GM19025 (cell line): ENCODE results near the gene CHDH.

ENCODE experiments used
- ATAC-seq: cut with Tn5 transposase; IDR thresholded peaks from one replicate; pipeline ENCODE4 v1.9.1; 2021; ENCODE audit warnings: mild to moderate bottlenecking, low read depth, moderate library complexity; ENCODE audit not compliant: unreplicated experiment

The CHDH gene

DNA sequence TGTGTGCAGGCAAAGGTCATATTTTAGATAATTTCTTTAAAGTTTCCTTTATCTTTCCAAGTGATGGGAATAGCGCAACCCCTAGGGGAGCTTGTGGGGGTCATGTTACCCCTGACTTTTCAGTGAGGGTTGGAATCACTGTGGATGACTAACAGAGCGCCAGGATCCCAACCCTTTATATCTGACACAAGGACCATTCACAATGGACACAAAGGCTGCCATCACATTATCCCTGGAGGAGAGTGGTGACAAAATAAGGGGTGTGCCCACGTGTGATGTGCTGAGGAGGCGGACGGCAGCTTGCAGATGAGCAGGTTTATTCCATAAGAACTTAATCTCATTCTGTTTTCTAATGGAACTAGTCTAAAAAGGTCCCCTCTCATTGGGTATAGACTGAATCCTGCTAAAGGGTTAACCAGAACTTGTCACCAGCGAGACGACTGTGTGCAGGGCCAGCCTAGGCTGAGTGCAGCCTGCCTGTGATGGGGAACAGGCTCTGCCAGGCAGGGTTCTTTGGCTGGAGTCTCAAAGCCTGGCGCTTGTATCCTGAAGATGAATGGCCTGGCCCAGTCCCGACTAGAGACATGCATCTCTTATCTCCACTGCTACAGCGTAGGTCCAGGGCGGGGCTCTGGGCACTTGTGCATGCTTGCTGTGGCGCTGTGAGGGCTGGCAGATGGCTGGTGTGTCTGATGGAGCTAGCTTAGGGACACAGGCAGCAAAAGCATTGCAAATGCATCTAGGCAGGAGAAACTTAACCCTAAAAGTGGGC, 50.2 kb downstream of the CHDH start:
- ATAC-seq: no peak

DNA sequence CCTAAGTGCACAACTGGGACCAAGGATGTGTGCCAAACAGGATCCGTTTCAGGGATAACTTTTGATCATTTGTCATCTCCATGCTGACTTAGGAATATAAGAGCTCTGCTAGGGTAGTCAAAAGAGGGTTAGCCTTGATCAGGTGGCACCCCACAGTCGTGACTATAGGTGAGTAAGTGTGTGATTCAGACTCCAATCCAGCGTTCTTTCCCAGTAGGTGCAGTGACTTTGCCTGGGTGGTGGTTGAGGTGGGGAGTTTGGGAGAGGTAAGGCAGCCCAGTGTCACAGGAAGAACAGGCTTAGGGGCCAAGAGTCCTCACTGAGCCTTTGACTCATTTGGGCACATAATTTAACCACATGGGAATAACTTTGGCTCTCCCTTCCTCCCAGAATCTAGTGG, 51.0 kb downstream of the CHDH start:
- ATAC-seq: no peak

DNA sequence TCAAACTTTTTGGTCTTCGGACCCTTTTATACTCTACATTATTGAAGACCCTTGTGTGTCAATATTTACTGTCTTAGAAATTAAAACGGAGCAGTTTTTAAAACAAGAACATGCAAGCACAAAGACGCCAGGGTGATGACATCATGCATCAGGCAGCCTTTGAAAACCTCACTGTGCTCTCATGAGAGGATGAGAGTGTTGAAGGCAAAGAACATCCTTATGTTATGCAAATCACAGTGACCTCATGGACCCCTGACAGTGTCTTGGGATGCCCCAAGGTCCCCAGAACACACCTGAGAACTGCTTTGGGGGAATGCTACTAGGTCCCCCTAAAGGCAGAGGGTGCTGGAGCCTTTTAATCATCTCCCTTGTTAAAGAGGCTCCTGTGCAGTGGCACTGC, 51.6 kb downstream of the CHDH start:
- no peak for ATAC-seq

DNA sequence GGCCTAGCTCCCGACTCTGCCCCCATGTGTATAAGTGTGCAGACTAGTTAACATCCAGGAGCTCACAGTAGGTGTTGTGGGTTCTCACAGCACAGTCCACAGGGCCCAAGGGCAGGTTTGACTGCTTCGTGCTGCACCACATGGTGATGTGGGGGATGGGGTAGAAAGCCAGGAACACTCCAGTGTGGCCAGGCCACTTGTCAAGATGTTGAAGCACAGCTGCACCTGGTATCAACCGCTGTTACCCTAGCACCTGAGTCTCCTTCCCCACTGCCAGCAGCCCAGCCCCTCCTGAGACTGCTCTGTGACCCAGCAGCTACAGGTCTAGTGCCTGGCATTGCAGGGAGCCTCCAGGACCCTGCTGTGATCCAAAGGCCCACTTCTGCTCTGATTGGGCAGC, 53.4 kb downstream of the CHDH start:
- ATAC-seq: no peak

DNA sequence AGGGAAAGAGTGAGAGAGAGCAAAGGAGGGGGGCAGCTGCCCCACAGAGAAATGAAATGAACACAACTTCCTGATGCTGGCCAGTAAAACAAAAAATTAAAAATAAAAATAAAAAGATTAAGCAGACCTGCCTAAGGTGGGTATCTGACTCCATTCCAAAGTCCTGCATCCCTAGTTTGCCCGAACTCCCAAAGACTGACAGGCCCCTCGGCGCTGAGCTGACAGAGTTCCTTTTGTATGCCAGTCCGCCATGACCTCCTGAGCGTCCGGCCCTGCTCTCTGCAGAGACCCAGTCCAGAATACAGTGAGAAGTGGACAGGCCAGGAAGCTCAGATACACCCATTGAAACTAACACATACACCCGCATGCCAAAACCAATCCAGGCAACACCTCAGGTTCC, 54.9 kb downstream of the CHDH start:
- no peak for ATAC-seq

DNA sequence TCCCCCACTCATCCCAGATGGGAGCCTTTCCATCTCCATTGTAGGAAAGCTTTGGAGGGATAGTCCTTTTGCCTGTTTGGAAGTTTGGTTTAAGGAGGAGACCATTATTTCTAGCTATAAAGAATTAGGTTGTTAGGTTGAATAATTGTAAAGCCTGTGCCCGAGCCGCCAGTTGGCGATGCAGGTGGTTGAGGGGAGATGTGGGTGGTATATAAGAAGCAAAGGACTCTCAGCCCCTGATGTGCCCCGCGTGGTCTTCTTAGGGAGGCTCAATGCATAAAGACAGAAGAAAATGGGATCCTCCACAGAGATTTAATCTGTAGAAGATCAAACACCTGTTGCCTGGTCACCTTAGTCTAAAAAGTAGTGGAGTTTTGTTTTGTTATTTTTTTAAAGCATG, 55.7 kb downstream of the CHDH start:
- ATAC-seq: no peak

DNA sequence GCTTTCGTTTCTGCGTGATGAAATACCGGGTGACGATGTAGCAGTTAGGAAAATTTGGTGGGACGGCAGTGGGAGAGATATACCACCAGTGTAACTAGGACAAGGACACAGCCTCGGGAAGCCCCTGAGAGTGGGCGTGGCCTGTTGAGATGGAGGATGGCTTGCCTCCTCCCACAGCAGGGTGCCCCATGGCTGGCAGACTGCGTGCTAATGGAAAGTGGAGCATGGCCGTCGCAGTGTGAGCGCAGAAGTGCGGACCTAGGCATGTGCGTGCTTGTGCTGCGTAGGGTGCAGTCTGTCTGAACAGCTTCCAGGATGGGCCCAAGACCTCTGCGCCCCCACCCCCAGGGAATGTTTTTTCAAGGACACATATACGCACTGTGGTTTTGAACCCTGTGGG, 56.8 kb downstream of the CHDH start:
- ATAC-seq: no peak

DNA sequence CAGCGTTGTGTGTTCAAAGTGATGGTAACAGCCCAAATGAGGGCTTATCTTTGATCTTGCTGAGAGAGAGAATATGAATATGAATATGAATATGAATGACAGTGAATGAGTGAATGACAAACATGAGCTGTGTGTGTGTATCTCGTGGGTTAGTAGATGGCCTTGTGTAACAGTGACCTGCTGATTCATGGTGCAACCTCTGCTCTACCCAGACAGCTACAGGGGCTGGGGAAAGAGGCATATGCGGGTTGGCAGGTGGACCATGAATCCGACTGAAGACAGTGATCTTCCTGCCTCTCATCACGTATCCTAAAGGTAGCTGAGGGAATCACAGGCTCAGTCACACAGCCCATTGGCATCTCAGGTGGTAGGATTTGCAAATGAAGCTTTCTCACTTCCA, 58.2 kb downstream of the CHDH start:
- ATAC-seq: no peak

DNA sequence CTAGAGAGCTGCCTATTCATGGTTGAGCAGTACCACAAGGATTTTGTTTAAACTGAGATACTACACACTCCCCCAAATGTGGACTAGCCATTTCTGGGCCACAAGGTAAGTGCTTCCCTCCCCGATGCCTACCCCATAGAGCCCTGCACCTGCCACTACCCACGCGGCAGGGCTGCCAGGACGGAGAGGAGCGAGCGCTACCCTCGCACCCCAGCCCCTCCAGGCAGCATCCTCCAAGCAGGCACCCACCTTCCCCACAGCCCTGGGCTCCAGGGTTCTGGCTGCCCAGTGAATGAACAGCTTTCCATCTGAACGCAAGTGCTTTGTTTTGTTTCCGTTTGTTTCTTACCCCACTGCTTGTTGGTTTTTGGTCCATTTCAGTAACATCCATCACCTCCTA, 59.2 kb downstream of the CHDH start:
- ATAC-seq: no peak

DNA sequence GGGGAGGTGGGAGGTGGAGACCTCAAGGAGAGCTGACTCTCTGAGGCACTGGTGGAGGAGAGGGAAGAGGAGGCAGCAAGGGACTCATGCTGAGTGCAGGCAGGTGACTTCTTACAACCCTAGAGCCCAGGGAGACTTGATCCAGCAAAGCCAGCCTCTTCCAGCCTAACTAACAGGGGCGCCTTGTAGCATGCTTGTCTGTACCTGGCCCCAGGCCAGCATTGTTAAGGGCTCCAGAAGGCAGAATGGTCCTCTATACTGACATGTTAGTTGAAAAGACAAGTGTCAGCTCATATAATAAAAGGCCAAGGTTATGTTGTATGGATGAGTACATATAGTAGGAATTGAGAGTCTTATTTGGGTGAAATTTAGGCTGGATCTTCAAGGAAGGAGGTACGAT, 65.4 kb downstream of the CHDH start:
- ATAC-seq: no peak

DNA sequence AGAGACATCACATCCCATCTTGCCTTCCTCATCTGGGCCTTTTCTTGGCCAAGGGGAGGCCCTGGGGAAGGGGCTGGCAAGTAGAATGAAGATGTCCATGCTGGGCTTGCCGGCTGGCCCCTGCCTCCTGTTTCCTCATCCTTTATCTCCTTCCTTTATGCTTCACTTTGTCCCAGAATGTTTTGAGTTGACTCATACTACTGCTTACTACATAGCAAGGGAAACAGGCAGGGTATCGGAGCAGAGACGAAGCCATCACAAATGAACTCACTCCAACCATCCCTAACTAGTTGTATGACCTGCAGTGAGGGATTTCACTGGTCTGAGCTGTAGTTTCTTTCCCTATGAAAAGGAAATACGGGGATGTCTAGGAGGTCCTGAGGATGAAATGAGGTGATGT, 66.0 kb downstream of the CHDH start:
- no peak for ATAC-seq

DNA sequence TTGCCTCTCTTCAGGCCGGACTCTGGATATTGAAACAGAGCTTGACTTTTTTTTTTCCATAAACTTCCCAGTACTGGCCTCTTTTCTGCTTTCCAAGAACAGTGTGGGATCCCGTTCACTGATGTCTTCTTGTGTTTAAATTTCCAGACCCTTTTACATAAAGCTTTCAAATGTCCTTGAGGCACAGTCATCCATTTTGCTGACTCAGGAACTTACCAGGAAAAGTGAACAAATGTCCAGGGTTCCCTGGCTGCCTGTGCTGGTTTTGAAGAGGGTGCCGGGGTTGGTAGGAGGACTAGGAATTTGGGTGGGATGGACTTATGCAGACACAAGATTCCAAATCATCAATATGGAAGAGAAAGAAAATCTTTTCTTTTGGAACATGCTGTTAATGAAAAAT, 68.1 kb downstream of the CHDH start:
- ATAC-seq: no peak

DNA sequence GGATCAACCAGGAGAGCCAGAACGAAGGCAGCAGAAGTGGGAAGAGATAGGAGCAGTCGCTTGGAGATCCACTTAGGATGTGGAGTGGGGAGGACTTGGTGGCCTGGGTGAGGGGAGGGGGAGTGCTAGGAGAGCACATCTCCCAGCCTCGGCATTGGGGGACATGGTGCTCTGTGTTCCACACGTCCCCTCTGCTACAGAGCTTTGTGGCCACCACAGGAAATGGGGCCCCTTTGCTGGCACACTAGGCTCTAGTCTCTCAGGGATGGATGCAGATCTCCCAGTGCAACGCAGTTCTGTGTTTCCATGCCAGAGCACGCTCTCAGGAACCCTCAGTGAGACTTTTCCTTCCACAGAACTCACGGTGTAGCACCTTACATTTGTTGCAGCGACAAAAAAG, 68.8 kb downstream of the CHDH start:
- no peak for ATAC-seq

DNA sequence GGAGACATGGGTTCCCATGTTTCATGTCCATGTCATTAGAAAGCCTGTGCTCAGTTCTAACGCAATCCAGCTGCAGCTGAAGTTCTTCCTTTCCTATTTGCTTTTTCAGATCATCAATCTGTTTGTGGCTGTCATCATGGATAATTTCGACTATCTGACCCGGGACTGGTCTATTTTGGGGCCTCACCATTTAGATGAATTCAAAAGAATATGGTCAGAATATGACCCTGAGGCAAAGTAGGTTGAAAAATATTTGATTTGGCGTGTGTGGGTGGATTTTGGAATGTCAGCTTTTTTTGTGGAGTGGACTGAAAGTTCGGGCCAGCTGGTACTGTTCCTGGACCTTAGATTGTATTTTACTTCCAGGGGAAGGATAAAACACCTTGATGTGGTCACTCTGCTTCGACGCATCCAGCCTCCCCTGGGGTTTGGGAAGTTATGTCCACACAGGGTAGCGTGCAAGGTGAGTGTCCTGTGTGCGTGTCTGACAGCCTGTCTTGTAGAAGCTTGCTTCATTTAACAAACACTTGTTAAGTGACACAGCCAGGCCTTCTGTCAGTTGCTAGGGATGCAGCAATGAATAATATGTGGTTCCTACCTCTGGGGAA, 69.6 kb downstream of the CHDH start:
- no peak for ATAC-seq

DNA sequence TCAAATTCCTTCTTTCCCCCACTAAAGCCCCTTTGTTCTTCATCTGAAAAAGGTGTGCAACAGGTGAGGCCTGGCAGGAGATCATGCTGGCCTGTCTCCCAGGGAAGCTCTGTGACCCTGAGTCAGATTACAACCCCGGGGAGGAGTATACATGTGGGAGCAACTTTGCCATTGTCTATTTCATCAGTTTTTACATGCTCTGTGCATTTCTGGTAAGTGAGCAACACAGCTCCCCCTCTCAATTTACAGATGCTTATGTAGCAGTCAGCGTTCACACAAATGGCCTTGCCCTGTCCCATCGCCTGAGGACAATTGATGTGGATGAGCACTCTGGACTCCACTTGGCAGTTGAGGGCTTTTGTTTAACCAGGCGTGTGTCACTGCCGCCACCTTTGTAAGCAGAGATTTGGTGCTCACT, 70.4 kb downstream of the CHDH start:
- no peak for ATAC-seq

DNA sequence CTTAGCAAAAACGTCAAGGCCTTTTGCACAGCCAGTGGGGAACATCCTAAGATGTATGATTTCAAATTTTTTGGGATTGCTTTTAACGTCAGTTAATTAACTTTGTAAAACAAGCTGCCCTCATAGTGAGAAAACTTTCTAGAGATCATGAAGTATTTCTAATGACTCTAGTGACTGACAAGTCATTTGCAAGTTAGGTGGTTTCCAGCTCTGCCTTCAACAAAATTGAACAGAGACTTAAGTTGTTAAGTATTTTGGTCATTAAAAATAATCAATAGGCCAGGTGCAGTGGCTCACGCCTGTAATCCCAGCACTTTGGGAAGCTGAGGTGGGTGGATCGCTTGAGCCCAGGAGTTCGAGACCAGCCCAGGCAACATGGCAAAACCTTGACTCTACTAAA, 71.2 kb downstream of the CHDH start:
- ATAC-seq: no peak

DNA sequence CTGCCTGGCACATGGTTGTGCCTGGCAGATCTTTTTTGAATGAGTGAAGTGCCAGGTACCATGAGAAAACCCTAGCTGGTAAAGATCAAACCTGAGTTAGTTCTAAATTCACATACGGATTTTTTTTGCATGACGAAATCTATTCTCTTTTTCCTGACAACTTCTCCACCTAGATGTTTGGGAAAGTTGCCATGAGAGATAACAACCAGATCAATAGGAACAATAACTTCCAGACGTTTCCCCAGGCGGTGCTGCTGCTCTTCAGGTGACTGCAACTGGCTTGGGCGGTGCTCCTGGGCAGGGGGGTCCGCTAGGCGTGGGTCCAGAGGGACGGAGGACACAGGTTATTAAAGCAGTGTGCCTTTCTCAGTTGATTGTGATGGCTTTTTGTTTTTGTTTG, 71.8 kb downstream of the CHDH start:
- ATAC-seq: no peak

DNA sequence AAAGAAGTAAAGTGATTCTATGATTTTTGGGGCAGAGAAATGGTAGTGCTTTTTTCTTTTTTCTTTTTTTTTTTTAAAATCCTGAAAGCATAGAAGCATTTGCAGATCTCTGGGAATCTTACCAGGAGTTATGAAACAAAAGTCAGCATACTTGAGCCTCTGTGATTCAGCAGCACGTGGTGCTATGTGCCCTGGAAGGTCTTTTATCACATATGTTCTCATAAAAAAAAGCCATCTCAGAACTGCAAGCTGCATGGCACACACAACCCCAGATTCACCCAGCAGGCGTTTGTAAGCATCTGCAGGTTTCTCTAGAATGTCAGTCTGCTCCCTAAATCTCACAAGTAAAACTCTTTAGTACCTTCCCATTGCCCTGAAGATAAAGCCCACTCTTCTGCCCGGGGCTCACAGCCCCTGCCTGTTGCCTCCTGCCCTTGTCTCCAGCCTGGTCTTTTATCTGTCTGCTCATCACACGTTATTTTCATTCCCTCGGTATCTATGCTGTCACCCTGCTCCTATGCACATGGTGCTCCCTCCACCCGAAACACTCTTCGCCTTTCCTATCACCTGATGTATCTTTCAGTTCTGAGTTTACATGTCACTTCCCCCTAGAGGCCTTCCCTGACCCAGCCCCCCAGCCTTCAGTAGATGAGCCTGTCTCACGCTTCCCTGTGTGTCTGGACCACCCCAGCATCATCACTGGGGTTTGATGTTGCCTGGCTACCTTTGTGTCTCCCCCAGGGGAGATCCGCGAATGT, 72.4 kb downstream of the CHDH start:
- ATAC-seq: no peak

DNA sequence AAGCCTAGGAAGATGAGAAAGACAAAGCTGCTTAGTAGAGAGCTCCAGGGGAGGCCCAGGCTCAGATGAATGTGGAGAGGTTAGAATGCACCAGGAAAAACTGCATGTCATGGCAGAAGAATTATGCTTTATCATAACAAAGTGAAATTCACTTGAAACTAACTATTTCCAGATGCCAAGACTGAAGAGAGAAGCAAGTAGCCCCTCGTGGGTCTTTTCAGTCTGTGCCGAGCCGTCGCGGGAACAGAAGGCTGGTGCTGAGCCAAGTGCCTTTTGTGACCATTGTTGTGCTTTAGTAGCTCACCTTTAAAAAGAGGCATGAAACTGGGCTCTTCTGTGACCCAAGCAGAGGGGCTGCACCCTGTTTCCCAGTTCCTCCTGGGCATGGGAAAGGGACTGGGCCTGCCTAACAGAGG, 73.2 kb downstream of the CHDH start:
- ATAC-seq: no peak

DNA sequence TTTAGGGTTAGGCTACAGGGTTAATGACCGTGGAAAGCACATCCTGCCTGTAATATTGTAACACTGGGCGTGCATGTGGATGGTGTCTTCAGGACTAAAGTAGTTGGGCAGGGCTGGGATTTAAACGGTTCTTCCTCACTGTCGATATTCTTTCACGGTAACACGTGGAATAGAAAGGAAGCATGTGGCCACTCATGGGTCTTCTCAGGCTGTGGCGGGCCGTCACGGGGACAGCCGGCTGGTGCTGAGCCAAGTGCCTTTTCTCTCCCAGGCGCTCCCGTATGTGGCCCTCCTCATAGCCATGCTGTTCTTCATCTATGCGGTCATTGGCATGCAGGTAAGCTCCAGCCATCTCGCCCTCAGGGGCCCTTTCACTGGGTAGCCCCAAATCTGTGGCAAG, 73.7 kb downstream of the CHDH start:
- ATAC-seq: no peak

DNA sequence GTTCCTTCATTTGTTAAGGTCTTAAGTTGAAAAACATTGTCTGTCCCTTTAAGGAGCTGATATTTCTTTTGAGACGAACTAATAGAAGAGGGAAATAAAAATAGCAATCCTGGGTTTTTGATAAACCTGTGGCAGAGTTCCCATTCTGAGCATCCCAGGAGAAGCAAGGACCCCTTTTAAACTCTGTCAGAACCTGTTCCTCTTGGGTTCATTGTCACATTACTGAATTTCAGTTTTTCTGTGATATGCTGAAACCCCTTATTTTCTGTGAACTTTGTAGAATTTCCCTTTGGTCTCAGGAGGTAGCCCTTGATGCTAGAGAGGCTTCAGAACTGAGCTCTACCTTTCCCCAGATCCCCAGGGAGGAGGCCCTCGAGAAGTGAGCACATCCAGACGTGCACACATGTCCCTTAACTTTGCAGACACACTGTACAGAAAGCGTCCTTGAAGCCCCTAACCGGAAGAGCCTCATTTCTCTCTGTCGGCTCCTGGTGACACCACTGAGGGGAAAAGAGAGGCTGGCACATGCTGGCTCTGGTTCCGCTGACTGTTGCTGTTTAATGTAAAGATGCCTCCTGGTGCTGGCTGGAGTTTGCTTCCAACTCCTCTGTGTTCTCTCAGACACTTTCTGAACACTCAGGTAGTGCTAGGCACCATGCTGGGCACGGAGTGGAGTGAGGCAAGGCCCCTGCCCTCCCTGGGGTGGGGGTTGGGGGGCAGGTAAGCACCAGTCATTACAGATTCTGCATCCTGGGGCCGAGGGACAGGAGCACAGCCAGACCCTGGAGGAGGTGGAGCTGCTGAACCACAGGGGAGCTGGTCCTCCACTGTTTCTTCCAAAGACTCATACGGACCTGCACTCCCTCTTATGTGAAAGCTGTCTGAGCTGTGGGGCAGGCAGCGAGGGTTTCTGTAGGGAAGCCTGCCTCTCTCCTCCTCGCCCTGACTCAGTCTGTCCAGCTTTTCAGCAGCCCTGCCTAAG, 77.5 kb downstream of the CHDH start:
- no peak for ATAC-seq
